Prostate gland (tissue), 2 donors: Measurements from ENCODE around the gene HNRNPM. TPM values are rescaled to one million over a fixed set of nuclear protein-coding genes. Genes with fewer than 3 reads are reported as not detected.

Experiments
- total RNA-seq, 2 donors: library from RNA; depleted of rRNA; stranded (reverse); fragments of >200 nt; gene quantifications; one replicate each; pipeline ENCODE4 v1.1.0, GENCODE V29; 2016

Gene HNRNPM
- total RNA-seq, 2 donors from 2014 or later: 111 to 147 TPM

Other genes with a start within 250 kb of the HNRNPM start
- 100 to 1,000 TPM; 170 to 176 TPM for gene CERS4, start 235.6 kb upstream of the HNRNPM start, total RNA-seq
- 10 to 100 TPM; 50.8 to 91.4 TPM for gene CD320, start 136.6 kb upstream of the HNRNPM start, total RNA-seq
- gene NDUFA7, start 123.6 kb upstream of the HNRNPM start, total RNA-seq: 10 to 100 TPM; 39.6 to 52.6 TPM
- 100 to 1,000 TPM; 488 to 498 TPM for gene RPS28, start 123.5 kb upstream of the HNRNPM start, total RNA-seq
- gene KANK3, start 101.7 kb upstream of the HNRNPM start, total RNA-seq: 10 to 100 TPM; 15.4 to 23.8 TPM
- gene ANGPTL4, start 80.8 kb upstream of the HNRNPM start, total RNA-seq: 10 to 100 TPM; 25.7 to 26.4 TPM
- 100 to 1,000 TPM in 1 of 2 donors, 10 to 100 TPM in 1; 60.7 to 103 TPM for gene RAB11B, start 54.6 kb upstream of the HNRNPM start, total RNA-seq
- 100 to 1,000 TPM; 119 to 163 TPM for gene MARCHF2, start 31.7 kb upstream of the HNRNPM start, total RNA-seq
- gene PRAM1, start 57.7 kb downstream of the HNRNPM start, total RNA-seq: 1 to 10 TPM; 2.4 to 5.3 TPM
- gene ZNF414, start 69.2 kb downstream of the HNRNPM start, total RNA-seq: 10 to 100 TPM; 24.4 to 59.5 TPM
- gene MYO1F, start 132.5 kb downstream of the HNRNPM start, total RNA-seq: 1 to 10 TPM; 6.1 to 9.4 TPM
- 10 to 100 TPM in 1 of 2 donors, 1 to 10 TPM in 1; 9.7 to 48.1 TPM for gene ADAMTS10, start 165.7 kb downstream of the HNRNPM start, total RNA-seq
- gene NFILZ, start 185.7 kb downstream of the HNRNPM start, total RNA-seq: not detected